GM21528 (cell line): ENCODE data around the gene MCCC2.
"Not testable (repeated sequence)": the region's sequence is repeated elsewhere in the genome, so short reads cannot be mapped to it uniquely, and the experiment has no call there.

Experiments used
- ATAC-seq: cut with Tn5 transposase; IDR thresholded peaks from one replicate; pipeline ENCODE4 v1.9.1; 2021; ENCODE audit warnings: mild to moderate bottlenecking, moderate library complexity; ENCODE audit not compliant: unreplicated experiment, low FRiP score

Gene MCCC2

GRCh38 chr5:71658916-71659662 is 71.9 kb downstream of the MCCC2 start:
- ATAC-seq, result no peak

- ATAC-seq, result no peak
Measured at GRCh38 chr5:71662381-71662780, 75.2 kb downstream of the MCCC2 start.

- no peak for ATAC-seq
Measured at GRCh38 chr5:71663191-71663969, 76.2 kb downstream of the MCCC2 start.

GRCh38 chr5:71664615-71665014 is 77.5 kb downstream of the MCCC2 start:
- ATAC-seq, result not testable (repeated sequence)

- ATAC-seq, result no peak
Measured at GRCh38 chr5:71666321-71666720, 79.2 kb downstream of the MCCC2 start.

- no peak for ATAC-seq
Measured at GRCh38 chr5:71677977-71678376, 90.8 kb downstream of the MCCC2 start.

GRCh38 chr5:71679714-71680113 is 92.6 kb downstream of the MCCC2 start:
- no peak for ATAC-seq

GRCh38 chr5:71680510-71680909 is 93.4 kb downstream of the MCCC2 start:
- ATAC-seq, result no peak

- ATAC-seq, result no peak
Measured at GRCh38 chr5:71681296-71681695, 94.2 kb downstream of the MCCC2 start.

- ATAC-seq, result no peak
Measured at GRCh38 chr5:71684309-71684708, 97.2 kb downstream of the MCCC2 start.

- no peak for ATAC-seq
Measured at GRCh38 chr5:71693828-71694427, 106.8 kb downstream of the MCCC2 start.

- no peak for ATAC-seq
Measured at GRCh38 chr5:71695071-71695470, 107.9 kb downstream of the MCCC2 start.

- ATAC-seq, result no peak
Measured at GRCh38 chr5:71695595-71695994, 108.5 kb downstream of the MCCC2 start.

GRCh38 chr5:71697967-71698366 is 110.8 kb downstream of the MCCC2 start:
- ATAC-seq, result no peak

GRCh38 chr5:71699233-71699632 is 112.1 kb downstream of the MCCC2 start:
- no peak for ATAC-seq

- no peak for ATAC-seq
Measured at GRCh38 chr5:71699751-71700150, 112.6 kb downstream of the MCCC2 start.

GRCh38 chr5:71700803-71701202 is 113.7 kb downstream of the MCCC2 start:
- no peak for ATAC-seq

GRCh38 chr5:71701407-71701806 is 114.3 kb downstream of the MCCC2 start:
- ATAC-seq, result no peak

- no peak for ATAC-seq
Measured at GRCh38 chr5:71703941-71704340, 116.8 kb downstream of the MCCC2 start.

GRCh38 chr5:71705421-71705820 is 118.3 kb downstream of the MCCC2 start:
- ATAC-seq, result no peak

GRCh38 chr5:71706906-71707305 is 119.8 kb downstream of the MCCC2 start:
- no peak for ATAC-seq
